Activated CD4-positive, alpha-beta T cell treated with anti-CD3 and anti-CD28 coated beads, Interleukin-2, amount 50 U/mL, for 1 hour (primary cell): ENCODE data around the gene IGLL1.
"Not testable (repeated sequence)": the region's sequence is repeated elsewhere in the genome, so short reads cannot be mapped to it uniquely, and the experiment has no call there.

Experiments
- DNase-seq: peaks from one replicate; pipeline ENCODE4 v3.0.0-alpha.2; 2020

The IGLL1 gene

DNA sequence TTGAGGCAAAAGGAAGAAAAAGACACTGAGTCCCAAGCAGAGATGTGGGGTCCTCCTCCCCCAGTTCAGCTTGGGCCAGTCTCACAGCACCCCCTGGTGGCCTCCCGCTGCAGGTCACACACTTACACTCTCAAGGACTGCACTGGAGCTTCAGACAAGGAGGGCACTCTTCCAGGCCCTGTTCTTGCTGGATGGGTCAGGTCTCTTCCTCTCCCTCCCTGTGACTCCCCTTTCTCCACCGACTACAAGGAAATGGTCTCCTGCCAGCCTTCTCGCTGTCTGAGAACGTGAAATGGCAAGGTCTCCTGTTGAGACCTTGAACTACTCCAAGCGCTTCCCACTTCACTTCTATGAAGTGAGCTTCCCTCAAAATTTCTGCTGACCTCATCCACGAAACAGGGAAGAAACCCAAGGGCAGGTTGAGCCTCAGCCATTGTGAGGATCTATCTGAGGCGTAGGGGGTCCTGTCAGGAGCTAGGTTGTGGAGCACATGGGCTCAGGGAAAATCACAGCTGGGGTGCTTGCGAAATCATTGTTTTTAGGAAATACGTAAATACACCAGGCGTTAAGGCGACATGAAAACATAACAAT, 11.2 kb upstream of the IGLL1 start:
- peak; percentile 58 for DNase-seq

DNA sequence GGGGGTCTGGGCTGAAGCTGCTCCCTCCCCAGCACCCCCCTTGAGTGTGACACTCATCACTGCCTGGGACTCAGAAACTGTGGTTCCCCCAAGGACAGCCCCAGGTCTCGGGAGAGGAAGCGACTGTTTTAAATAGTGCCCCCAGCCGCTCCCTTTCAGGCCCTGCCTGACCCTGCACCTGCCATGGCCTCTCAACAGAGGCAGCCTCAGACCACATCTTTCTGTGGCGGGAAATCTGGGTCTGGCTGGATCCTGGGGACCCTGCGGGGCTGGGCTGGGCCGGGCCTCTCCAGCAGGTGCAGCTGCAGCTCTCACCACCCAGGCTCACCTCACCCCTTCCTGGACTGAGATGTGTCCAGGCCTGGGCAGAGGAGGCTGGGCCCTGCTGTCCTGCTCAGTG, 3.7 kb upstream of the IGLL1 start:
- no peak for DNase-seq

DNA sequence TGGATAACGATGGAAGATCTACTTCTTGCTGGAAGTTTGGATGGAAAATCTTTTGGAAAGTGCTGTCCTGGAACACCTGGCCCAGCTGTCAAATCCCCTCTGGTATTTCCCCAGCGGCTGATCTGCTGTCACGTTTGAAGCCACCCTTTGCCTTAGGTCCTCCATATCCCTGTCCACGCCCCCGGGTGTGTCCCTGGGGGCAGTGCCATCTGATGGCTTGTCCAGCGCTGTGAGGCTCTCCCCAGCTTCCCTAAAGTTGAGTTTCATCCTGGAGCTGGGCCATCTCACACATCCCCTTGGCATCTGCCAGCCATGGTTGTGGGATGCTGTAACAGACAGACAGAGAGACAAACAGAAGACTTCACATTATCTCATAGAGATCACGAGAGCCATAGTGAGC, 3.1 kb upstream of the IGLL1 start:
- no peak for DNase-seq

DNA sequence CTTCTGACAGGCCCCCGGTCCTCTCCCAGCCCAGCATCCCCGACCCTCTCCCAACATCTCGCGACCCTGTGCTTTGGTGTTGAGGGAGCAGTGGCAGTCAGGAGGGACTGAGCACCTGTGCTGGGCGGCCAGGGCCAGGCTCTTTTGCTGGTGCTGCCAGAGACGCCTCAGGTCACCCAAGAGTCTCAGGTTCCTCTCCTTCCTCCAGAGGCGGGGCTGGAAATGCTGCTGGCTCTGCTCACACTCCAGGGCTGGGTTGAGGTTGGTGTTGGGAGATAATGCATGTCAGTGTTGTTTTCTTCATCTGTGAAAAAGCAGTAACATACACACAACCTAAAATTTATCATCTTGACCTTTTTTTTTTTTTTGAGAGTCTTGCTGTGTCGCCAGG, 1.2 kb upstream of the IGLL1 start:
- DNase-seq = no peak

DNA sequence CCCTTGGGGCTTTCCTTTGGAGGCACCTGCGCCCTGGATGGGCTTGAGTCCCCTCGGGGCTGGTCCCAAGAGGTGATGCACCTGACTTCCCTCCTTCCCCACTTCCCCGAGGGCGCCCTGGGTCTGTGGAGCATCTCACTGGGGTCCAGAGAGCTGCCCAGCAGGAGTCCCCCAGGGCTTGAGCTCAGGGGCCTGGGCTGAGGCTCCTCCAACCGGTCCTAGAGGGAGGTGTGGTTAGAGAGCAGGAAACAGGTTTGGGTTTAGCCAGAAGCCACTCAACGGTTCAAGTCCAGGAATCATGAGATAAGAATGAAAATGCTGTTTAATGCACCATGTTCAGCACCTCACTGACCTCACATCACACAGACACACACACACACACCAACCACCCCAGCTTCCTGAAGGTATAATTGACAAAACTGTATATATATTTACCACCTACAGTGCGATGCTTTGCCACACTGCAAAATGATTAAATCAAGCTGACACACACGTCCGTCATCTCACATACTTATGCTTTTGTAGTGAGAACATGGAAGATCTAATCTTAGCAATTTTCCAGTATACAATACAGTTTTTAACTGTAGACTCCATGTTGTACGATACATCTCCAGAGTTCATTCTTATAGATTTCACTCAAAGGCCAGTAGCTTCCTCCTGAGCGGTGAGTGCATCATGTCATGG, 628 bp upstream of the IGLL1 start:
- no peak for DNase-seq

DNA sequence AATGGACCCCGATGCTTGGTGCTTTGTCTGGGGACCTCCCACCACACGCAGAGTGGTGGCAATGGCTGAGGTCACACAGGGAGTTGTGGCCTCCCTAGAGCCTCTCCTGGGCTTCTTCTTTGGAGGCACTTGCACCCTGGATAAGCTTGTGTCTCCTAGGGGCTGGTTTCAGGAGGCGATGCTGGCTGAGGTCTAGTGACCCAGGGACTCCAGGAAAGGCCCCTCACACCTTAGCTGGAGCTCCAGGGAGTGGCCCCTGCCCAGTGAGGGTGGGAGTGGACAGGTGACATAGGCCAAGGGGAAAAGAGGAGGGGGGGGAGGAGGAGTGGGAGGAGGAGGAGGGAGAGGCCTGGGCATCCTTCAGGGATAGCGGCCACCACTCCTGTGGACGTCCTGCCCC, 810 bp downstream of the IGLL1 start:
- no peak for DNase-seq

DNA sequence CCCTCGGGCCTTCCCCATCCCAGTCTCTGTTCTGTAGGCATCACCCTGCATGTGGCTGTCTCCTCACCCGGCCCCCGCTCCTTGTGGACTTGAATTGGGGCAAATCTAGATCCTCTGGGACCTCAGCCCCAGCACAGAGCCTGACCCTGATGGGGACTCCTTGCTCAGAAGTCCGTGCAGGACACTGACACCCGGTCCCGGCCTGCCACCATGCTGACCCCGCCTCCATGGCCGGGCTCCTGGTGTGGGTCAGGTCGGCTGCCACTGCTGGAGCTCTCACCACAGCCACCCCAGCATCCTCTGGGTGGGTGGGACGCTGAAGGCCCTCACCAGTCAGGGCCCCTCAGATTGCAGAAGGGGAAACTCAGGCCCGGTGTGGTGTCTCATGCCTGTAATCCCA, 1.8 kb downstream of the IGLL1 start:
- DNase-seq = no peak

DNA sequence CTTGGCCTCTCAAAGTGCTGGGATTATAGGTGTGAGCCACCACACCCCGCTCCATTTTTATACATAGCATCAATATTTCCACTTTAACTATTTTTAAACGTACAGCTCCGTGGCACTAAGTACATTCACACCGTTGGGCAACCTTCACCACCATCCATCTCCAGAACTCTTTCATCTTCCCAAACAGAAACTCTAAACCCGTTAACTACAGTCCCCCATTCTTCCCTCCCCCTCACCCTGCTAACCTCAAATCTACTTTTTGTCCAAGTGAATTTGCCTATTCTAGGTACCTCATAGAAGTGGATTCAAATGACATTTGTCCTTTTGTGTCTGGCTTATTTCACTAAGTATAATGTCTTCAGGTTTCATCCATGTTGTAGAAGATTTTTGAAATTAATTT, 3.4 kb downstream of the IGLL1 start:
- no peak for DNase-seq

DNA sequence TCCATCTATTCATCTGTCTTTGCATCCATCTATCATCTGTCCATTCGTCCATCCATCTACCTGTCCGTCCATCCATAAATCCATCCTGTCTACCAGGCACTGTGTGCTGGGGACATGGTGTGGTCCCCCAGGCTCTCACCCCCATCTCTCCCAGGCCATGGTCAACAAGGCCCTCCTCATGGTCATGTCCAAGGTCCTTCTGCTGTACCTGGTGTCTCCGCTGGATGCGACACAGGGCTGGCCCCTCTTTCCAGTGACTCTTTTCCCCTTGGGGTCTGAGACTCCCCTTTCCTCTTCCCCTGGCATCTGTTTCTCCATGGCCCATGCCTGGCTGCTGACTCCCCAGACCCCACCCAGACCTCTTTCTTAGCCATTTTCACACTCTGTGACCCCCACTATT, 4.5 kb downstream of the IGLL1 start:
- no peak for DNase-seq

DNA sequence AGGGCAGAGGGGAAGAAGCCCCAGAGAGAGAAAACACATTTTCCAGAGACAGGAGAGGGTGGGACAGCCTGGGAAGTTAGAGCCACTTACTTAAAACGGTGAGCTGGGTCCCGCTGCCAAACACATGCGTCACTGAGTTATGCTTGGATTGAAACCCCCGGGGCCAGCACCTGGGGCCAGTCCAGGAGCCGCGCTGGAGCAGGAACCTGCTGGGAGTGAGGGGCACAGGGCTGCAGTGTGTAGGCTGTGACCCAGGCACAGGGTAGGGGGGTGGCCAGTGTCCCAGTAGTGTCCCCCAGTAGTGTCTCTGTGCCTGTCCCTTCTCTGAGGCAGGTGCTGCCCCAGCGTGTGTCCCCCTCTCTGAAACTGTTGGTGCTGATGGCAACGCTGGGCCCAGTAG, 5.2 kb downstream of the IGLL1 start:
- no peak for DNase-seq

DNA sequence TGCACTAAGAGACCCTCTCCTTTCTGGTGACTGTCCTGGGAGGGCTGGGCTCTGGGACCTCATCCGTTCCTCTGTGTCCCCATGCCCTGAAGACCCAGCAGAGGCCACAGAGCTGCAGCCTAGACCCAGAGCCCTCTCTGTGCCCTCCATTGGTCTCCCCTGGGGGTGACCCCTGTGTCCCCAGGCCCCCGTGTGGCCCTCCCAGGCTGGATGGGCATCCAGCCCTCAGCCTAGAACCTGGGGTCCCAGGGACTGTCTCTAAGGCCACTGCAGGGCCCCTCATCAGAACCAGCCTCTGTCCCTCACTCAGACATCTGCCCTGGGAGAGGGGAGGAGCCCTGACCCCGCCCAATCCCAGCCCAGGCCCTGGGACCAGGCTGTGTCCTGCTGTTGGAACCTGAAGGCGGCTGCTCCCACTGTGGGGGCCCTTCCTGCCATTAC, 5.7 kb downstream of the IGLL1 start:
- no peak for DNase-seq

DNA sequence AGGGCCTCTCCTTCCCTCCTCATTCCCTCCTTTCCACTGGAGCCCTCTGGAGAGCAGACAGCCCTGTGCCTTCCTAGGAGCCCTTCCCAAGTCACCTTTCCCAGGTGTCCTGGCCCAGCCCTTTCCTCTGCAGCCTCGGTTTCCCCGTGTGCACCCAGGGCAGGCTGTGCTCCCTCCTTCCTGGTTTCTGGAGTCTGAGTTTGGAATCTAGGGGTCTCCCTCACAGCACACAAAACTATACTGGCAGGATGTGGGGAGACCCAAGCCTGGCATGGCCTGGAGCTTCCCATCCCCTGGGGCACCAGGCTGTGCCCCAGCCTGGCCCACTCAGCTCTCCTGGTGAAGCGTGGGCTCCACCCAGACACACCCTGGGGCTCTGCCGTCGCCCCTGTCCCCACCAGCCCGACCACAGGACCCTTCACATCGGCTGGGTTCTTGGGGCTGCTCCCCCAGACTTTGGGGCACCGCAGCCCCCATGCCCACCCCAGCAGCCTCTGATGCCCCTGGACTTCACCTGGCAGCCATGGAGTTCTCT, 6.3 kb downstream of the IGLL1 start:
- not testable (repeated sequence) for DNase-seq

DNA sequence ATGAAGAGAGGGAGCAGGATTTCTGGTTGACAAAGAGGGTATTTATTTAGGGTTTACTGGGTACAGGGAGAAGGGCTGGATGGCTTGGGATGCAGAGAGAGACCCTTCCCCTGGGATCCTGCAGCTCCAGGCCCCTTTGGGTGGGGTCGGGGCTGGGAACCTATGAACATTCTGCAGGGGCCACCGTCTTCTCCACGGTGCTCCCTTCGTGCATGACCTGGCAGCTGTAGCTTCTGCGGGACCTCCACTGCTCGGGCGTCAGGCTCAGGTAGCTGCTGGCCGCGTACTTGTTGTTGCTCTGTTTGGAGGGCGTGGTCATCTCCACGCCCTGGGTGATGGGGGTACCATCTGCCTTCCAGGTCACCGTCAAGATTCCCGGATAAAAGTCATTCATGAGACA, 7.0 kb downstream of the IGLL1 start:
- DNase-seq = not testable (repeated sequence)

DNA sequence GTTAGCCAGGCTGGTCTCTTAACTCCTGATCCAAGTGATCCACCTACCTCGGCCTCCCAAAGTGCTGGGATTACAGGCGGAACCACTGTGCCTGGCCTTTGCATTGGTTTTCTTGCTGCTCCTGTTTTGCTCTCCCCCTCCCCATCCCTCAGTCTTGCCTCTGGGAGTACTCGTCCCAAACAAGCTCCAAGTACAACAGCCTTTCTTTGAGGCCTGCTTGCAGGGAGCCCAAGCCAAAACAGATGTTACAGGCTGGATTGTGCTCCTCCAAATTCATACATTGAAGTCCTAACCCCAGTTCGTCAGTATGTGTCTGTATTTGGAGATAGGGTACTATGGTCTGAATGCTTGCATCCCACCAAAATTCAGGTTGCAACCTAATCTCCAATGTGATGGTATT, 8.6 kb downstream of the IGLL1 start:
- no peak for DNase-seq

DNA sequence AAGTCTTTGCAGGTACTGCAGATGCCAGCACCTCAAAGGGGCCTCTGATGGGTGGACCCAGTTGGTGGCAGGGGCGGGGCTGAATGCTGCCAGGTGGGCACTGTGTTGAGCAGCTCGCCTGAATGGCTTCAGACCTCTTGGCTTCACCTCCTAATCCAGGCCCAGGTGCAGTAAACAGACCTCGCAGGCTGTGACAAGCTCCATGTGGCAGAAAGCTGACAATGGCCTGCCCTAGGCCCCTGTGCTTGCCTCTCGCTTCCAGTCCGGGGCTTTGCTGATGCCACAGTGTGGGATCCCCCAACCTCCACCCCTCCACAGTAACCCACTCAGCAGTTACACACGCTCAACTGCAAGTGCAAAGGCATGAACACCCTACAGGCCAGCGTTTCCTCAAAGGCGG, 9.4 kb downstream of the IGLL1 start:
- no peak for DNase-seq

DNA sequence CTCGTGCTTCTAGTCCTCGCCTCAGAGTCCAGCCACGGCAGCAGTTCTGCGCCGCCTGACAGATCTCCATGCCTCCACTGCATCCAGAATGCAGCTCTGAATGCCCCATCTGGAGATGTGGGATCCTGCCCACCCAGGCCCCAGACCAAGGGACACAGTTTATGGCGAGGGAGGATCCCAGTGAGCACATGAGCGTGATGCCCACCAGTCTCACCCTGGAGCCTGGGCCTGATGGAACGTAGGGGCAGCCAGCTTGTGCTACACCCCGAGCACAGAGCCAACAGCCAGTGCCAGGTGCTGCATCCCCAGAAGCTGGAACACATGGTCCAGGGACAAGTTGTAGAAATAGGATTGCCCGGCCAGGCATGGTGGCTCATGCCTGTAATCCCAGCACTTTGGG, 10.4 kb downstream of the IGLL1 start:
- no peak for DNase-seq

DNA sequence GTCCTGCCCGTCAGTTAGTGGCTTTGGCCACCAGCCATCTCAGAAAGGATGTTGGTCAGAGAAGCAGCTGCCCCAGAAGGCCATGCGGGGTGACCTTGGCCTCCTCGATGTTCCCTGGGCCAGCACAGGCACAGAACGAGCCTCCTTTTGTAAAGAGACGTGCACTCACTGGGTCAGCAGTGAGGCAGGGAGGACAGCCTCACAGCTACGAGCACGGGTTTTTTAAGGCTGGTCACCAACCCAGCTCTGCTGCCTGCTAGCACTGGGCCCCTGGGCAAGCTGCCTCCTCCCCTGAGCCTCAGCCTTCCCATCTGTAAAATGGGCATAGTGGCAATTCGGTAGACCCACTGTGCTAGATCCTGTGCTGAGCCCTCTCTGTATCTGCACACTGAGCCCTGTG, 10.8 kb downstream of the IGLL1 start:
- no peak for DNase-seq

DNA sequence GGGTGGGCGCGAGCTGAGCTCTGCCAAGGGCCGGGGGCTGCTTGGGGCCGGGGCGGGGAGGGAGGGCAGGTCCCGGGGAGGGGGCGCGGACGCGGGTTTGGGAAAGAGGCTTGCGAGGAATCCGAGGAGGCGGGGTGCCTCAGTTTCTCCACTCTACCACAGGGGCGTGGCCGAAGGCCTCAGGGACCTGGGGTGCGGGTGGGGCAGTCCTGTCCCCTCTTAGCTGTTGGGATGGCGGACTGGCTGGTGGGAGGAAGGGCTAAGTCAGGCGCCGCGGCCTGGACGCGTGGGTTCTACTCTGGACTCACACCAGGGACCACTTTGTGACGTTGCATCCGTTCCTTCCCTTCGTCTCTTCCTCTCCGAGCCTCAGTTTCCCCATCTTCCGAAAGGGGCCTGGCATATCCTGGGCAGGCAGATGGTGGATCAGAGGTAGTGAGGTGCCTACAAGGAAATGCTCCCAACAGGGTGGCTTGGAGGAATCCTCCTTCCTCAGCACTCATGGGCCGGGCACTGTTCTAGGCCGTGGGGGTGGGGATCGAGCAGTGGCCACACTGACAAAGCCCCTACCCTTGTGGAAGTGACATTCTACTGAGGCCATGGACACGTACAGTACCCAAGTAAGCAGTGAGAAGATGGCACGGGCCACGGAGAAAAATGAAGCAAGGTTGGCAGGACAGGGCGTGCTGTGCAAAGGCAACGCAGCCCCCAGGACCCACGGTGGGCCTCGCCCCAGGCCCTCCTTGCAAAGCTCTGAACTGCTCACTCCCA, 13.2 kb downstream of the IGLL1 start:
- DNase-seq = no peak

DNA sequence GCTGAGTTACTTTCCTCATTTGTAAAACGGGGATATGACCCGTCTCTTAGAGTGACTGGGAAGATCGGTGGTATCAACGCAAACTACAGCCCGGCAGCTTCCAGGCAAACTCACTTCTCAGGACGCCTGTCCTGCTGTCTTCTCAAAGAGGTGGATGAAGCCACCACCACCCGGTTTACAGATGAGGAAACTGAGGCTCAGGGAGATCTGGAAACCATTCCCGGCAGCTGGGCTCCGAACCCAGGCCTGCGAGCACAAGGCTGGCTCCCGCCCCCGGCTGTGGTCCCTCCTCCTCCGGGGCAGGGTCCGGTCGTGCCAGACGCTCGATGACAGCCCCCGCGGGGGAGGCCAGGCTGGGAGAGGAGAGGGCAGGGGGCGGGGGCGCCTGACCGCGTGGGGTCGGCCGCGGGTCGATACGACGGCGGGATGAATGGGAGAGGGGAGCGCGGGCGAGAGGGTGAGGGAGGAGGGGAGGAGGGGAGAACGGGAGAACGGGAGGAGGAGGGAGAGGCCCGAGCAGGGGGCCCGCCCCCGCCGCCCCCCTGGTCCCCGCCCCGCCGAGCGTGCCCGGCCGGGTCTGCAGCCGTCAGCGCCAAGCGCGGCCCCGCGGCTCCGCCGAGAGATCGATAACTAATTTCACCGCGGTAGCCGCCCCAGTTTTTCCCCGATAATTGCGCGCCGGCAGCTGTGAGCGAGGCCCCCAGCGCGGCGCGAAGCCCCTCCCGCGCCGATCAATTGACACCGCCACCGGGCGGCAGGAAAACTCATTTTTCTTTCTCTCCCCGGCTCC, 14.0 kb downstream of the IGLL1 start:
- no peak for DNase-seq

DNA sequence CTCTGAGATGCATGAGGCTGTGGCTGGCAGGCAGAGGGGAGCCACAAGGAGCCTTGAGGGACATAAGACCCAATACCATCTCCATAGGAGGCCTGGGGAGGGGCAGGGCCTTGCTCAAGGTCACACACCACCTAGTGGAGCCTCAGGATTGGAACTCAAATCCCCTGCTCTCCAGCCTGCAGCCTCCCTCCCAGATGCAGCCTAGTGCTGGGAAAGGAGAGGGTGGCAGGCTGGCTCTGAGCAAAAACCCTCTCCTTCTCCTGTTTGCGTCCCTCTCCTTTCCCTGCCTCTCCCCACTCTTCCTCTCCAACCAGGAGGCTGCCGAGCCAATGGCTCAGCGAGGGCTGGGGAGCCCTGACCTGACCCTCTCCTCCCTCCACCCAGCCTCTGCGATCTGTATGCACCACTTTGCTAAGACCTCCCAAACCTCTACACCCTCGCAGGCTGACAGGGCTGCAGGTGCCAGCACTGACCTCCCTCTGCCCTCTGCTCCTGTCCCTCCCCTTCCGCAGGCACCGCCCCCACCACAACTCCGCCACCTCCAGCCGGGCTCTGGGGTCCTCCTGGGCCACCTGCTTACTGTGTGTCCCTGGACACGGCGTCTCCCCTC, 14.7 kb downstream of the IGLL1 start:
- DNase-seq = no peak

DNA sequence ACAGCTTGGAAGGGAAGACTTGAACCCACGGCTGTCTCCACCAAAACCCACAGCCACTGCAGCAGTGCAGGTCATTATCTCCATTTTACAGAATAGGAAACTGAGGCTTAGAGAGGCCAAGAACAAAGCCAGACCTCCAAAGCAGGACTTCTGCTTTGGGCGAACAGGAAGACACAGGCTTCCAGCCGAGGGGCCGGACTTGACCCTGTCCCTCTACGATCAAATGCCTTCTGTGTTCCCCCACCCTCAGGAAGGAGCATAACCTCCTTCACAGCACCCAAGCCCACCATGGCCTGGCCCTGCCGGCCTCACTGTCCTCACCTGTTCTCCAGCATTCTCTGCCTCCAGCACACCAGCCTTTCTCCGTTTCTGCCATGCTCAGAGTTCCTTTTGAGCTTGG, 15.8 kb downstream of the IGLL1 start:
- DNase-seq = no peak

DNA sequence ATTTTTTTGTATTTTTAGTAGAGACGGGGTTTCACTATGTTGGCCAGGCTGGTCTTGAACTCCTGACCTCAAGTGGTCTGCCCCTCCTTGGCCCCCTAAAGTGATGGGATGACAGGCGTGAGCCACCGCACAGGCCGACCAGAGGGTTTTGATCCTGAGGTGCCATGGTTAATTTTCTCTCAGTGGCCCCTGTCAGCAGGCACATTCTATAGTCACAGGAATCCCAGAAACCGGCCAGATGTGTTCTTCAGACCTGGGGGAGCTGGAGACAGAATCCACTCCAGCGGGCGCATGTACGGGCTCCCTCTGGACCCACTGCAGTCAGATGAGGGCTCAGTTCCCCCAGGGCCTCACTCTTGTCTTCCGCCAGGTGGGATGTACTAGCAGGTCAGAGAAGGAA, 17.0 kb downstream of the IGLL1 start:
- no peak for DNase-seq

DNA sequence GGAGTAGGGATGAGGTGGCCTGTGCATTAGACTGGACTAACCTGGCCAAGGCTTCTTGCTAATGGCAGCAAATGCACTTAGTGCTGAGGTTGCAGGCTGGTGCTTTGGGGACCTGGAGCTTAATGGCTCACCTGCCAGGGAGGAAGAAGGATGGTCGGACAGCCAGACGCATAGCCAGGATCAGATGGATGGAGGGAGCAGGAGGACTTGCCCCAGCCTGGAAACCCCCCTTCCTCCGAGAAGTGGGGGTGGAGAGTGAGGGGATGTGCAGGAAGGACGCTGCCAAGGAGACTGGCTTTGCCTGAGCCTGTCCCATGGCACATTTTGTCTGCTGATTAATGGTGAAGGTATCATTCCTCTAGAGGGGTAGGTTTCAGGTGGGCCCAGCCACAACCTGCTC, 17.9 kb downstream of the IGLL1 start:
- DNase-seq = no peak
